ENCODE results near the gene SRSF2. TPM values are rescaled to one million over a fixed set of nuclear protein-coding genes. Genes with fewer than 3 reads are reported as not detected.

SRSF2 gene, protein sequence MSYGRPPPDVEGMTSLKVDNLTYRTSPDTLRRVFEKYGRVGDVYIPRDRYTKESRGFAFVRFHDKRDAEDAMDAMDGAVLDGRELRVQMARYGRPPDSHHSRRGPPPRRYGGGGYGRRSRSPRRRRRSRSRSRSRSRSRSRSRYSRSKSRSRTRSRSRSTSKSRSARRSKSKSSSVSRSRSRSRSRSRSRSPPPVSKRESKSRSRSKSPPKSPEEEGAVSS
- 100 to 1,000 TPM; 179 to 220 (median 215) TPM for total RNA-seq (2021; fragmentation: NEBNext Ultra II Directional; extraction: Animal tissue kit (Norgen Biotek cat#: 25700))
- long read RNA-seq, transcript SRSF2-208 (4 exons, 1,359 nt): minor isoform, 5 of 220 reads
- long read RNA-seq, transcript SRSF2-202 (3 exons, 1,927 nt): major isoform, 190 of 220 reads
- long read RNA-seq, partial matches to known transcripts: 6 of 220 reads
- long read RNA-seq, other reads (novel, unspliced or antisense): 15 of 220 reads

- Mint-ChIP-seq H3K27me3 (ENCODE audit: insufficient read depth) (peaks cover 15% of the 10 kb centered on the region), H3K27ac (peak within 1 kb of the TSS; percentile 98), H3K36me3 (ENCODE audit: low read depth) (peaks cover 38% of the 10 kb centered on the region), H3K4me1 (ENCODE audit: low read depth) (peaks cover 54% of the 10 kb centered on the region), H3K9me3 (no peaks in the 10 kb centered on the region), H3K4me3 (peak within 1 kb of the TSS; percentile 99)
- TF ChIP-seq, protein P1, sequence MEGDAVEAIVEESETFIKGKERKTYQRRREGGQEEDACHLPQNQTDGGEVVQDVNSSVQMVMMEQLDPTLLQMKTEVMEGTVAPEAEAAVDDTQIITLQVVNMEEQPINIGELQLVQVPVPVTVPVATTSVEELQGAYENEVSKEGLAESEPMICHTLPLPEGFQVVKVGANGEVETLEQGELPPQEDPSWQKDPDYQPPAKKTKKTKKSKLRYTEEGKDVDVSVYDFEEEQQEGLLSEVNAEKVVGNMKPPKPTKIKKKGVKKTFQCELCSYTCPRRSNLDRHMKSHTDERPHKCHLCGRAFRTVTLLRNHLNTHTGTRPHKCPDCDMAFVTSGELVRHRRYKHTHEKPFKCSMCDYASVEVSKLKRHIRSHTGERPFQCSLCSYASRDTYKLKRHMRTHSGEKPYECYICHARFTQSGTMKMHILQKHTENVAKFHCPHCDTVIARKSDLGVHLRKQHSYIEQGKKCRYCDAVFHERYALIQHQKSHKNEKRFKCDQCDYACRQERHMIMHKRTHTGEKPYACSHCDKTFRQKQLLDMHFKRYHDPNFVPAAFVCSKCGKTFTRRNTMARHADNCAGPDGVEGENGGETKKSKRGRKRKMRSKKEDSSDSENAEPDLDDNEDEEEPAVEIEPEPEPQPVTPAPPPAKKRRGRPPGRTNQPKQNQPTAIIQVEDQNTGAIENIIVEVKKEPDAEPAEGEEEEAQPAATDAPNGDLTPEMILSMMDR (IDR thresholded peaks at IDR 0.05): no peak
- DNase-seq: peak; percentile 98
These were observed at the start of gene SRSF2 for GRCh38 chr17:76737082-76737675. TSS of gene SRSF2 (minus strand) at chr17:76737331. CDS start at chr17:76737160, 171 bp downstream.

GRCh38 chr17:76784926-76785325, 47.8 kb upstream of the SRSF2 start:
- DNase-seq: no peak
- Mint-ChIP-seq H3K4me3 (no peak overlapping the region), H3K36me3 (ENCODE audit: low read depth) (peaks cover 5% of the 10 kb centered on the region; the same call in 1 of the 2 replicates), H3K27me3 (ENCODE audit: insufficient read depth) (no peaks in the 10 kb centered on the region), H3K27ac (no peak overlapping the region), H3K9me3 (no peaks in the 10 kb centered on the region), H3K4me1 (ENCODE audit: low read depth) (no peaks in the 10 kb centered on the region)
- TF ChIP-seq, protein P1 (IDR thresholded peaks at IDR 0.05): no peak

- no peaks in the 10 kb centered on the region for H3K9me3 Mint-ChIP-seq
- H3K4me3 Mint-ChIP-seq: no peak overlapping the region
- no peaks in the 10 kb centered on the region for H3K27me3 Mint-ChIP-seq (ENCODE audit: insufficient read depth)
- H3K27ac Mint-ChIP-seq: no peak overlapping the region
- H3K4me1 Mint-ChIP-seq (ENCODE audit: low read depth): no peaks in the 10 kb centered on the region
- TF ChIP-seq, protein P1 (IDR thresholded peaks at IDR 0.05): no peak
- H3K36me3 Mint-ChIP-seq (ENCODE audit: low read depth): peaks cover 5% of the 10 kb centered on the region; the same call in 1 of the 2 replicates
- no peak for DNase-seq
These were observed 46.0 kb upstream of the SRSF2 start for GRCh38 chr17:76783146-76783545.

DNA sequence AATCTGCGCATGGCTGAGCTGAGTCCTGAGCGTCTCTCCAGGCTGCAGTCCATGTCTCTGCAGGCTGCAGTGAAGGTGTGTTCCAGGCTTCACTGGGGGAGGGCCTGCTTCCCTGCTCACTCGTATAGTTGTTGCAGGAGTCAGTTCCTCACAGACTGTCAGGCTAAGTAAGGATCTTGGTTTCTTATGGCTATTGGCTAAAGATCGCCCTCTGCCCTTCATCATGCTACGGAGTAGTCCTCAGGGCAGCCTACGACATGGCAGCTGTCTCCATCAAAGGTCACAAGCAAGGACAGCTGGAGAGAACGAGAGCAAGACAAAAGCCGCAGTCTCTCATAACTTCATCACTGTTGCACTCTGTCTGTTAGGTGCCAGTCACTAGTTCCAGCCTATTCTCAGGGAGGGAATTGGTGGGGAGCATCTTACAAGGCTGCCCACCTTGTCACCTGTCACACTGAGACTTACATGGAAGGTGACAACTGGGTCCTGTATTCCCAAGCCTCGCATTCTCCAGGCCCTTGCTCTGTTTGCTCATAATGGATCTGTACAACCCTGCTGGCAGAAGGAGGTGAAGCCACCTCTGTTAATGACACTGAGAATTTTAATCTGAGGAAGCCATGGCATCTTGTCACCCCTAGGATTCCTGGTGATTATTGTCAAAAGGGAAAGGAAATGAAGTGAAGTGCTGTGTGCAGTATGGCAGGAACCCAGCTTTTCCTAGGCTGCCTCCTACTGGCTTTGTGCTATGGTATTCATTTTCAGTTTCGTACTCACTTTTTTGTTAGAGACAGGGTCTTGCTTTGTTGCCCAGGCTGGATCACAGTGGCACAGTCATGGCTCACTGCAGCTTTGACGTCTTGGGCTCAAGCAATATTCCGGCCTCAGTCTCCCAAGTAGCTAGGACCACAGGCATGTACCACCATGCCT, 44.2 kb upstream of the SRSF2 start:
- TF ChIP-seq, protein P1 (IDR thresholded peaks at IDR 0.05): peak; percentile 45
- Mint-ChIP-seq H3K36me3 (ENCODE audit: low read depth) (peaks cover 5% of the 10 kb centered on the region; the same call in 1 of the 2 replicates), H3K9me3 (no peaks in the 10 kb centered on the region), H3K4me3 (no peak overlapping the region), H3K4me1 (ENCODE audit: low read depth) (no peaks in the 10 kb centered on the region), H3K27me3 (ENCODE audit: insufficient read depth) (no peaks in the 10 kb centered on the region), H3K27ac (no peak overlapping the region)
- DNase-seq: no peak

- Mint-ChIP-seq H3K36me3 (ENCODE audit: low read depth) (peaks cover 13% of the 10 kb centered on the region), H3K4me1 (ENCODE audit: low read depth) (peaks cover 22% of the 10 kb centered on the region), H3K27me3 (ENCODE audit: insufficient read depth) (no peaks in the 10 kb centered on the region), H3K9me3 (no peaks in the 10 kb centered on the region), H3K4me3 (no peak overlapping the region), H3K27ac (no peak overlapping the region)
- DNase-seq: no peak
- TF ChIP-seq, protein P1 (IDR thresholded peaks at IDR 0.05): no peak
These were observed 38.0 kb upstream of the SRSF2 start for GRCh38 chr17:76775021-76775600.

Data from HFFc6 (cell line).